ENCODE data around the gene CREBBP.

The CREBBP gene

DNA sequence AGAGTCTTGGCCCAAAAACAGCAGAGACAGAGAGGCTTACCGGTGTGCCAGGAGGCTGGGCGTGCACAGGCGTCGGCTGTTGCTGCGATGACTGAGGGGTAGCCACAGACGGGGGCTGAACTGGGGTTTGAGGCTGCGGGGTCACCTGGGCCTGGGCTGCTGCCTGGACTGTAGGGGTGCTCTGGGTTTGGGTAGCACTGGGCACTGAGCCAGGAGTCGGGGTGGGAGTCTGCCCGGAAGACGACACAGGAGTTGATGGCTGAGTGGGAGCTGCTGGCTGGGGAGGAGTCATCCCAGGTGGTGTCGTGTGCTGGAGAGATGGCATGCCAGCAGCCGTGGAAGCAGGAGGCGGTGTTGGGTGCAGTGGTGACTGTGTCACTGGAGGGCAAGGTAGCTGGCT, 110.0 kb downstream of the CREBBP start:
- H3K4me3 ChIP-seq (ENCODE audit: insufficient read length, low read depth) = no peak overlapping the region
- H3K9ac ChIP-seq (ENCODE audit: insufficient read length, low read depth) = no peak overlapping the region
- no peaks in the 10 kb centered on the region for H3K27me3 ChIP-seq (ENCODE audit: insufficient read depth, insufficient read length)
- DNase-seq (ENCODE audit: low read depth, low spot score) = no peak
- no peaks in the 10 kb centered on the region for H3K4me1 ChIP-seq (ENCODE audit: insufficient read depth, insufficient read length)
- H3K36me3 ChIP-seq (ENCODE audit: insufficient read depth, insufficient read length, low read length) = peaks cover 95% of the 10 kb centered on the region
- TF ChIP-seq SUZ12 (IDR thresholded peaks at IDR 0.05; ENCODE audit: extremely low read depth, insufficient read depth, insufficient read length) (no peak), ZNF274 (IDR thresholded peaks at IDR 0.05; ENCODE audit: low read depth, low read length) (no peak), YY1 (IDR thresholded peaks at IDR 0.05; ENCODE audit: insufficient read depth, insufficient read length) (no peak)
- no peaks in the 10 kb centered on the region for H3K9me3 ChIP-seq (ENCODE audit: insufficient read depth, low read length)

DNA sequence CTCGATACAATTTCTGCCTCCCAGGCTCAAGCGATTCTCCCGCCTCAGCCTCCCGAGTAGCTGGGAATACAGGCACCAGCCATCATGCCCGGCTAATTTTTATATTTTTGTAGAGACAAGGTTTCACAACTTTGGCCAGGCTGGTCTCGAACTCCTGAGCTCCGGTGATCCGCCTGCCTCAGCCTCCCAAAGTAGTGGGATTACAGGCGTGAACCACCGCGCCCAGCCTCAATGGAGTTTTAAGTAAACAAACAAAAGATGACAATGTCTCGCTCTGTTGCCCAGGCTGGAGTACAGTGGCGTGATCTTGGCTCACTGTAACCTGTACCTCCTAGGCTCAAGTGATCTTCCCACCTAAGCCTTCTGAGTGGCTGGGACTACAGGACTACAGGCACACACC, 110.6 kb downstream of the CREBBP start:
- Histone ChIP-seq H3K9me3 (ENCODE audit: insufficient read depth, low read length) (no peaks in the 10 kb centered on the region), H3K4me3 (ENCODE audit: insufficient read length, low read depth) (no peak overlapping the region), H3K4me1 (ENCODE audit: insufficient read depth, insufficient read length) (no peaks in the 10 kb centered on the region), H3K27me3 (ENCODE audit: insufficient read depth, insufficient read length) (no peaks in the 10 kb centered on the region), H3K36me3 (ENCODE audit: insufficient read depth, insufficient read length, low read length) (peaks cover 95% of the 10 kb centered on the region), H3K9ac (ENCODE audit: insufficient read length, low read depth) (no peak overlapping the region)
- TF ChIP-seq ZNF274 (IDR thresholded peaks at IDR 0.05; ENCODE audit: low read depth, low read length) (no peak), SUZ12 (IDR thresholded peaks at IDR 0.05; ENCODE audit: extremely low read depth, insufficient read depth, insufficient read length) (no peak), YY1 (IDR thresholded peaks at IDR 0.05; ENCODE audit: insufficient read depth, insufficient read length) (no peak)
- no peak for DNase-seq (ENCODE audit: low read depth, low spot score)

DNA sequence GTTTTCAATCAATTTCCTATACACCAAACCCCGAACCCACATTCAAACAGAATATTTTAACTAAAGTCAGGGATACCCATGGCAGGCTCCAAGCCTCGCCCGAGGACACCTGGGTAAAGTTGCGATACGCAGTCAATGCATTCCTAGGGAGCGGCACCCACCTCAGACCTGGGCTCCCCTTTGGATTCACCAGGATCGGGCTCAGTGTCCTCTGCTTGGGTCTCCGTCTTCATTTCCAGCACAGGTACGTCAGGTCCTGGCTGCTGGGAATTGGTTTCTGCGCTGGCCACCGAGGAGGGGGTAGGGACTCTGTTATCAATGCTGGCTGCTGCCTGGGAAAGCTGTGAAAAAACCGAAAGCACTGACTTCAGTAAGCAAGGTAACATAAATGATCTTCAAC, 111.5 kb downstream of the CREBBP start:
- no peak overlapping the region for H3K9ac ChIP-seq (ENCODE audit: insufficient read length, low read depth)
- no peak for TF ChIP-seq ZNF274 (IDR thresholded peaks at IDR 0.05; ENCODE audit: low read depth, low read length)
- TF ChIP-seq SUZ12 (IDR thresholded peaks at IDR 0.05; ENCODE audit: extremely low read depth, insufficient read depth, insufficient read length) = no peak
- no peak for TF ChIP-seq YY1 (IDR thresholded peaks at IDR 0.05; ENCODE audit: insufficient read depth, insufficient read length)
- peaks cover 92% of the 10 kb centered on the region for H3K36me3 ChIP-seq (ENCODE audit: insufficient read depth, insufficient read length, low read length)
- H3K4me3 ChIP-seq (ENCODE audit: insufficient read length, low read depth) = no peak overlapping the region
- H3K4me1 ChIP-seq (ENCODE audit: insufficient read depth, insufficient read length) = no peaks in the 10 kb centered on the region
- H3K27me3 ChIP-seq (ENCODE audit: insufficient read depth, insufficient read length) = no peaks in the 10 kb centered on the region
- no peaks in the 10 kb centered on the region for H3K9me3 ChIP-seq (ENCODE audit: insufficient read depth, low read length)
- DNase-seq (ENCODE audit: low read depth, low spot score) = no peak

DNA sequence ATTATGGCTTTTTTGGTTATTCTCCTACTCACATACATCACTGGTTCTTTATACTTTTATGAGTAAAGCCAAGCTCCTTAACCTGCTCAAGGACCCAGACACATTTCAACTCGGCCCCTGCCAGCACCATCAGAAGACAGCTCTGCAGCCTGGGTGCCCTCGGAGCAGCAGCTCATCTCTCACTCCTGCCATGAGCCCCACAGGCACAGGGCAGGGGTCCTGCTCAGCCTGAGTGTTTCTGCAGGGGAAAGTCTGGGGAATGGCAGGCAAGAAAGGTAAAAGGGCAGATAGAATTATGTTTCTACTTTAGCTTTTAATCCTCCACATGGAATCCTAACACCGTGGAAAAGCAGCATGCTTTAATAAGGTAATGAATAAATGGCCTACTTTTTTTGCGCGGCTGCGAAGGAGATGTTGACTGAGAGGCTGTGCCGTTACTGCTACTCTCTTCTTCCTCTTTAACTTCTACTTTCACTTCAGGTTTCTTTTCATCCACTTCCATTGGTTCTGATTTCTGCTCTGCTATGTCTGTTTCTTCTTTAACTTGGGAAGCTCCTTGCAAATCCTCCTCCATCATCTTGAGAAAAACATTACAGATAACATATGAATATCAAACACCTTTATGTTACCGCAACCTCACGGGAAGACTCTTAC, 113.1 kb downstream of the CREBBP start:
- Histone ChIP-seq H3K9me3 (ENCODE audit: insufficient read depth, low read length) (no peaks in the 10 kb centered on the region), H3K4me1 (ENCODE audit: insufficient read depth, insufficient read length) (no peaks in the 10 kb centered on the region), H3K4me3 (ENCODE audit: insufficient read length, low read depth) (no peak overlapping the region), H3K36me3 (ENCODE audit: insufficient read depth, insufficient read length, low read length) (peaks cover 88% of the 10 kb centered on the region), H3K27me3 (ENCODE audit: insufficient read depth, insufficient read length) (no peaks in the 10 kb centered on the region), H3K9ac (ENCODE audit: insufficient read length, low read depth) (no peak overlapping the region)
- DNase-seq (ENCODE audit: low read depth, low spot score) = no peak
- TF ChIP-seq SUZ12 (IDR thresholded peaks at IDR 0.05; ENCODE audit: extremely low read depth, insufficient read depth, insufficient read length) = no peak
- no peak for TF ChIP-seq YY1 (IDR thresholded peaks at IDR 0.05; ENCODE audit: insufficient read depth, insufficient read length)

DNA sequence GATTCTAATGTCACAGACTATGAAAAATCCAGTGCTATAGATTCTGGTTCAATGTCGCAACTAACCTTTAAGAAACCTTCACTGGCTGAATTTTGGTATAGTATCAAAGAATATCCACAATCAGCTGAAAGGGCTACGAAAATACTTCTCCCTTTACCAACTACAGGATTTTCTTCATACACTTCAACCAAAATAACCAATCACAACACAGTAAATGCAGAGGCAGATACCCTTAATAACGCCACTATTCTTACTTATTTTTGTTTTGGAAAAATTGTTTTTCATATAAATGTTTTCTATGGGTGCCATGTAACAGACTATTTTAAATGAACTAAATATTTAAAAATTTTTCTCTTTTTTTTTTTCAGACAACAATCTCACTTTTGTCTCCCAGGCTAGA, 114.3 kb downstream of the CREBBP start:
- no peaks in the 10 kb centered on the region for H3K9me3 ChIP-seq (ENCODE audit: insufficient read depth, low read length)
- no peaks in the 10 kb centered on the region for H3K27me3 ChIP-seq (ENCODE audit: insufficient read depth, insufficient read length)
- H3K9ac ChIP-seq (ENCODE audit: insufficient read length, low read depth) = no peak overlapping the region
- no peak overlapping the region for H3K4me3 ChIP-seq (ENCODE audit: insufficient read length, low read depth)
- peaks cover 89% of the 10 kb centered on the region for H3K36me3 ChIP-seq (ENCODE audit: insufficient read depth, insufficient read length, low read length)
- no peak for TF ChIP-seq SUZ12 (IDR thresholded peaks at IDR 0.05; ENCODE audit: extremely low read depth, insufficient read depth, insufficient read length)
- TF ChIP-seq ZNF274 (IDR thresholded peaks at IDR 0.05; ENCODE audit: low read depth, low read length) = no peak
- TF ChIP-seq YY1 (IDR thresholded peaks at IDR 0.05; ENCODE audit: insufficient read depth, insufficient read length) = no peak
- no peak for DNase-seq (ENCODE audit: low read depth, low spot score)
- no peaks in the 10 kb centered on the region for H3K4me1 ChIP-seq (ENCODE audit: insufficient read depth, insufficient read length)

DNA sequence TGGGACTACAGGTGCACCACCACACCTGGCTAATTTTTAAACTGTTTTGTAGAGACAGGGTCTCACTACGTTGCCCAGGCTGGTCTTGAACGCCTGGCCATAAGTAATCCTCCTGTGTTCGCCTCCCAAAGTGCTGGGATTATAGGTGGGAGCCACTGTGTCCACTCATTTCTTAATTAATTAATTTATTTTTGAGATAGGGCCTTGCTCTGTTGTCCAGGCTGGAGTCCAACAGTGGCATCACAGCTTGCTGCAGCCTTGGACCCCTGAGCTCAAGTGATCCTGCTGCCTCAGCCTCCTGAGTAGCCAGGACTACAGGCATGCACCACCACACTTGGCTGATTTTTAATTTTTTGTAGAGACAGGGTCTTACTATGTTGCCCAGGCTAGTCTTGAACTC, 116.1 kb downstream of the CREBBP start:
- TF ChIP-seq SUZ12 (IDR thresholded peaks at IDR 0.05; ENCODE audit: extremely low read depth, insufficient read depth, insufficient read length) = no peak
- no peak for TF ChIP-seq YY1 (IDR thresholded peaks at IDR 0.05; ENCODE audit: insufficient read depth, insufficient read length)
- no peak for TF ChIP-seq ZNF274 (IDR thresholded peaks at IDR 0.05; ENCODE audit: low read depth, low read length)
- peaks cover 83% of the 10 kb centered on the region for H3K36me3 ChIP-seq (ENCODE audit: insufficient read depth, insufficient read length, low read length)

DNA sequence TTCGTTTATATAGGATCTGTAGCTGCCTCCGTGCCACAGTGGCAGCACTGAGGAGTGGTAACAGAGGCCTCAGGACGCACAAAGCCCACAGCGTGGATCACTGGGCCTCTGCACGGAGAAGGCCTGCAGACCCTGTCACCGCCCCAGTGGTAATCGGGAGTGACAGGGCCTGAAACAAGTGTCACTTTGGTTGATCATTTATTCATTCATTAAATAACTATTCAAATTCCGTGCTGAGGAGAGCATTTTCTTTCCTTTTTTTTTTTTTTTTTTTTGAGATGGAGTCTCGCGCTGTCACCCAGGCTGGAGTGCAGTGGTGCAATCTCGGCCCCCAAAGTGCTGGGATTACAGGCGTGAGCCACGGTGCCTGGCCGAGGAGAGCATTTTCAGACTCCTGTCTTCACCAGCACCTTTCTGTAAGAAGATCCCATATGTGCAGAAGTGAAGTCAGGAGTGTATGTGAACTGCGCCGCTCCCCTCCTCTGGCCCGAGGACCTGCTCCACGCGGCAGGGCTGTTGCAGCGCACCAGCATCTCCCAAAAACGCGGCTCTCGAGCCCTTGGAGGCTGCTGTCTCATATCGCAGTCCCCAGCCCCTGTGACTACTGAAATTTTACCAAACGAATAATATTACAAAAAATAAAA, 118.3 kb downstream of the CREBBP start:
- no peaks in the 10 kb centered on the region for H3K9me3 ChIP-seq (ENCODE audit: insufficient read depth, low read length)
- no peaks in the 10 kb centered on the region for H3K4me1 ChIP-seq (ENCODE audit: insufficient read depth, insufficient read length)
- peaks cover 80% of the 10 kb centered on the region for H3K36me3 ChIP-seq (ENCODE audit: insufficient read depth, insufficient read length, low read length)
- no peak overlapping the region for H3K9ac ChIP-seq (ENCODE audit: insufficient read length, low read depth)
- no peaks in the 10 kb centered on the region for H3K27me3 ChIP-seq (ENCODE audit: insufficient read depth, insufficient read length)
- H3K4me3 ChIP-seq (ENCODE audit: insufficient read length, low read depth) = no peak overlapping the region
- no peak for TF ChIP-seq YY1 (IDR thresholded peaks at IDR 0.05; ENCODE audit: insufficient read depth, insufficient read length)
- no peak for TF ChIP-seq SUZ12 (IDR thresholded peaks at IDR 0.05; ENCODE audit: extremely low read depth, insufficient read depth, insufficient read length)
- TF ChIP-seq ZNF274 (IDR thresholded peaks at IDR 0.05; ENCODE audit: low read depth, low read length) = no peak
- no peak for DNase-seq (ENCODE audit: low read depth, low spot score)

More for the DNA sequence above, 116.1 kb downstream of the CREBBP start:
- no peaks in the 10 kb centered on the region for H3K4me1 ChIP-seq (ENCODE audit: insufficient read depth, insufficient read length)
- no peak overlapping the region for H3K9ac ChIP-seq (ENCODE audit: insufficient read length, low read depth)
- DNase-seq (ENCODE audit: low read depth, low spot score) = no peak
- no peak overlapping the region for H3K4me3 ChIP-seq (ENCODE audit: insufficient read length, low read depth)
- no peaks in the 10 kb centered on the region for H3K9me3 ChIP-seq (ENCODE audit: insufficient read depth, low read length)
- no peaks in the 10 kb centered on the region for H3K27me3 ChIP-seq (ENCODE audit: insufficient read depth, insufficient read length)
